Measurements from ENCODE around the gene NRL. TPM values are rescaled to one million over a fixed set of nuclear protein-coding genes. Genes with fewer than 3 reads are reported as not detected.

Gene NRL
- total RNA-seq, 1 experiment from 2014 or later: 1.3 TPM

- TF ChIP-seq ARID4B (CRISPR knock-in tag; IDR thresholded peaks at IDR 0.05; ENCODE audit: borderline replicate concordance) (no peak), ELF4 (CRISPR knock-in tag; IDR thresholded peaks at IDR 0.05; ENCODE audit: low read depth) (no peak), NFYB (CRISPR knock-in tag; conservative IDR thresholded peaks at IDR 0.05; ENCODE audit: low read depth) (no peak), ZBTB21 (CRISPR knock-in tag; IDR thresholded peaks at IDR 0.05; ENCODE audit: borderline replicate concordance) (no peak), ZNF263 (CRISPR knock-in tag; IDR thresholded peaks at IDR 0.05; ENCODE audit: low read depth) (no peak), SOX15 (CRISPR knock-in tag; IDR thresholded peaks at IDR 0.05) (no peak), PREB (CRISPR knock-in tag; IDR thresholded peaks at IDR 0.05; ENCODE audit: borderline replicate concordance) (0 out of 2 replicates have a peak, but pooled peaks have one; percentile 6), OVOL2 (CRISPR knock-in tag; IDR thresholded peaks at IDR 0.05; ENCODE audit: borderline replicate concordance) (no peak), RELA (CRISPR knock-in tag; IDR thresholded peaks at IDR 0.05; ENCODE audit: borderline replicate concordance) (no peak), PRRX2 (CRISPR knock-in tag; IDR thresholded peaks at IDR 0.05) (no peak), ZNF281 (CRISPR knock-in tag; IDR thresholded peaks at IDR 0.05) (no peak), NR1H2 (CRISPR knock-in tag; IDR thresholded peaks at IDR 0.05) (no peak), MLX (CRISPR knock-in tag; IDR thresholded peaks at IDR 0.05) (no peak), PRDM15 (CRISPR knock-in tag; IDR thresholded peaks at IDR 0.05) (peak; percentile 60), FOXK1 (CRISPR knock-in tag; IDR thresholded peaks at IDR 0.05) (no peak), TP53 (CRISPR knock-in tag; IDR thresholded peaks at IDR 0.05) (peak; percentile 9; the same call in 1 of the 2 replicates), ESRRA (CRISPR knock-in tag; IDR thresholded peaks at IDR 0.05; ENCODE audit: borderline replicate concordance) (no peak), E2F5 (CRISPR knock-in tag; IDR thresholded peaks at IDR 0.05) (0 out of 2 replicates have a peak, but pooled peaks have one; percentile 17), SMAD3 (CRISPR knock-in tag; IDR thresholded peaks at IDR 0.05; ENCODE audit: borderline replicate concordance) (no peak), JUN (CRISPR knock-in tag; IDR thresholded peaks at IDR 0.05) (no peak), USF1 (CRISPR knock-in tag; IDR thresholded peaks at IDR 0.05) (no peak), KAT7 (CRISPR knock-in tag; IDR thresholded peaks at IDR 0.05; ENCODE audit: borderline replicate concordance) (no peak)
Measured at GRCh38 chr14:24135834-24136683, 21.3 kb upstream of the NRL start, which contains the start of gene PSME1 (continued).
